GM21825 (cell line): ENCODE measurements around the gene MFF.
"Not testable (repeated sequence)": the region's sequence is repeated elsewhere in the genome, so short reads cannot be mapped to it uniquely, and the experiment has no call there.

ENCODE experiments used
- ATAC-seq: cut with Tn5 transposase; IDR thresholded peaks from one replicate; pipeline ENCODE4 v1.9.1; 2021; ENCODE audit warnings: mild to moderate bottlenecking, moderate library complexity; ENCODE audit not compliant: unreplicated experiment

The MFF gene

GRCh38 chr2:227376656-227377396 is 51.8 kb downstream of the MFF start:
- no peak for ATAC-seq

GRCh38 chr2:227377467-227378351 is 52.7 kb downstream of the MFF start:
- no peak for ATAC-seq

GRCh38 chr2:227378371-227378782 is 53.3 kb downstream of the MFF start:
- ATAC-seq = no peak

GRCh38 chr2:227379095-227379494 is 54.0 kb downstream of the MFF start, which contains the start of gene TM4SF20:
TM4SF20 (minus strand) TSS chr2:227379306; CDS start chr2:227379268, 38 bp downstream.
- ATAC-seq = no peak

GRCh38 chr2:227382241-227382835 is 57.3 kb downstream of the MFF start:
- not testable (repeated sequence) for ATAC-seq

- ATAC-seq = no peak
Measured at GRCh38 chr2:227383686-227384085, 58.6 kb downstream of the MFF start.

- no peak for ATAC-seq
Measured at GRCh38 chr2:227386630-227387029, 61.6 kb downstream of the MFF start.

- not testable (repeated sequence) for ATAC-seq
Measured at GRCh38 chr2:227387583-227387982, 62.5 kb downstream of the MFF start, which contains the start of gene SCYGR1. SCYGR1 (minus strand) TSS chr2:227387949; CDS start chr2:227387949, 0 bp downstream.

GRCh38 chr2:227388537-227389011 is 63.5 kb downstream of the MFF start:
- no peak for ATAC-seq

GRCh38 chr2:227389231-227389630 is 64.2 kb downstream of the MFF start:
- no peak for ATAC-seq

GRCh38 chr2:227389661-227390060 is 64.6 kb downstream of the MFF start:
- ATAC-seq = no peak

GRCh38 chr2:227390468-227391256 is 65.6 kb downstream of the MFF start:
- ATAC-seq = no peak

GRCh38 chr2:227394401-227394800 is 69.3 kb downstream of the MFF start:
- ATAC-seq = no peak

- ATAC-seq = no peak
Measured at GRCh38 chr2:227395556-227395955, 70.5 kb downstream of the MFF start.

GRCh38 chr2:227397562-227397961 is 72.5 kb downstream of the MFF start:
- no peak for ATAC-seq

GRCh38 chr2:227398684-227399670 is 73.9 kb downstream of the MFF start:
- no peak for ATAC-seq

- ATAC-seq = no peak
Measured at GRCh38 chr2:227401550-227401949, 76.5 kb downstream of the MFF start.

GRCh38 chr2:227402321-227402720 is 77.3 kb downstream of the MFF start:
- no peak for ATAC-seq

- ATAC-seq = no peak
Measured at GRCh38 chr2:227402959-227403358, 77.9 kb downstream of the MFF start.
